Lung (tissue), 12 donors: ENCODE results near the gene KIAA1755. TPM values are rescaled to one million over a fixed set of nuclear protein-coding genes. Genes with fewer than 3 reads are reported as not detected.

ENCODE experiments used
- ATAC-seq: fragments of 200-7000 bp; cut with Tn5 transposase; one replicate; pipeline ENCODE4 v1.9.1; 2020; ENCODE audit warnings: moderate number of reproducible peaks; ENCODE audit not compliant: insufficient read depth, low FRiP score
- DNase-seq, 3 donors: peaks; one replicate each; pipeline ENCODE4 v3.0.0-alpha.2; 2013 to 2017
- H3K27ac ChIP-seq, 2 donors: one replicate each; pipeline ENCODE4 v1.5.1; 2013; ENCODE audit warnings: mild to moderate bottlenecking in 2 of 2, moderate library complexity in 2 of 2, control low read depth in 1 of 2, inconsistent platforms in 1 of 2, low read depth in 1 of 2, low read length in 1 of 2
- H3K27me3 ChIP-seq, 3 donors: one replicate each; pipeline ENCODE4 v1.5.1; 2013; ENCODE audit warnings: low read length in 2 of 3; ENCODE audit not compliant: control insufficient read depth in 3 of 3, insufficient read depth in 3 of 3
- H3K36me3 ChIP-seq, 4 donors: one replicate each; pipeline ENCODE4 v1.5.1; 2013; ENCODE audit warnings: low read length in 4 of 4, mild to moderate bottlenecking in 1 of 4, moderate library complexity in 1 of 4; ENCODE audit not compliant: control insufficient read depth in 4 of 4, insufficient read depth in 4 of 4
- H3K4me1 ChIP-seq, 5 donors: one replicate each; pipeline ENCODE4 v1.5.1; 2013; ENCODE audit warnings: low read length in 5 of 5, mild to moderate bottlenecking in 2 of 5, moderate library complexity in 1 of 5; ENCODE audit not compliant: control insufficient read depth in 5 of 5, insufficient read depth in 5 of 5
- H3K4me3 ChIP-seq: one replicate; pipeline ENCODE4 v1.5.1; 2013; ENCODE audit warnings: mild to moderate bottlenecking, control low read depth, moderate library complexity
- H3K9ac ChIP-seq, 2 donors: one replicate each; pipeline ENCODE4 v1.5.1; 2013; ENCODE audit warnings: low read length in 2 of 2, control low read depth in 1 of 2; ENCODE audit not compliant: insufficient read depth in 1 of 2
- H3K9me3 ChIP-seq, 4 donors: one replicate each; pipeline ENCODE4 v1.5.1; 2013; ENCODE audit warnings: low read length in 3 of 4, mild to moderate bottlenecking in 1 of 4, moderate library complexity in 1 of 4; ENCODE audit not compliant: control insufficient read depth in 4 of 4, insufficient read depth in 3 of 4
- WGBS, 2 donors: extraction: QIAGEN DNeasy Blood & Tissue Kit; methylation state at CpG; one replicate each; pipeline ENCODE4 v1.1.7; 2013; 5-methylcytosine and 5-hydroxymethylcytosine counted together
- polyA plus RNA-seq, 2 donors: library from polyadenylated mRNA; stranded (reverse); fragments of 200-250 nt; gene quantifications; one replicate each; pipeline ENCODE4 v1.2.1, GENCODE V29; 2013
- total RNA-seq, 2 donors: library from RNA; depleted of rRNA in 1 of 2; stranded (reverse); fragments of >200 nt in 1 of 2; gene quantifications; one replicate each; pipeline ENCODE4 v1.2.1, GENCODE V29; 2014 to 2021
- TF ChIP-seq, protein P1 (sequence below): IDR thresholded peaks from 2 replicates; pipeline ENCODE4 v1.5.1; 2012; ENCODE audit warnings: mild to moderate bottlenecking; ENCODE audit errors: control extremely low read depth, extremely low read depth
- donor health status: control.
- donor health status: control.
- donor health status: Bipolar disorder and iron deficiency.
- donor health status: healthy.
- donor health status: DM: yes; HTN: yes; CAD: no.

Gene KIAA1755
- total and polyA plus RNA-seq, 4 donors = 0.33 to 2.0 (median 1.3) TPM

GRCh38 chr20:38217791-38218565 is 42.6 kb downstream of the KIAA1755 start:
- 72 to 76% methylated on average over 15 of the region's 15 CpGs for WGBS, 2 donors
- peaks cover 0 to 6% (median 0%) of the 10 kb centered on the region in 5 donors for H3K4me1 ChIP-seq
- TF ChIP-seq, protein P1, sequence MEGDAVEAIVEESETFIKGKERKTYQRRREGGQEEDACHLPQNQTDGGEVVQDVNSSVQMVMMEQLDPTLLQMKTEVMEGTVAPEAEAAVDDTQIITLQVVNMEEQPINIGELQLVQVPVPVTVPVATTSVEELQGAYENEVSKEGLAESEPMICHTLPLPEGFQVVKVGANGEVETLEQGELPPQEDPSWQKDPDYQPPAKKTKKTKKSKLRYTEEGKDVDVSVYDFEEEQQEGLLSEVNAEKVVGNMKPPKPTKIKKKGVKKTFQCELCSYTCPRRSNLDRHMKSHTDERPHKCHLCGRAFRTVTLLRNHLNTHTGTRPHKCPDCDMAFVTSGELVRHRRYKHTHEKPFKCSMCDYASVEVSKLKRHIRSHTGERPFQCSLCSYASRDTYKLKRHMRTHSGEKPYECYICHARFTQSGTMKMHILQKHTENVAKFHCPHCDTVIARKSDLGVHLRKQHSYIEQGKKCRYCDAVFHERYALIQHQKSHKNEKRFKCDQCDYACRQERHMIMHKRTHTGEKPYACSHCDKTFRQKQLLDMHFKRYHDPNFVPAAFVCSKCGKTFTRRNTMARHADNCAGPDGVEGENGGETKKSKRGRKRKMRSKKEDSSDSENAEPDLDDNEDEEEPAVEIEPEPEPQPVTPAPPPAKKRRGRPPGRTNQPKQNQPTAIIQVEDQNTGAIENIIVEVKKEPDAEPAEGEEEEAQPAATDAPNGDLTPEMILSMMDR = no peak
- H3K4me3 ChIP-seq = no peak overlapping the region
- no peaks in the 10 kb centered on the region for H3K27me3 ChIP-seq
- peak in 1 of 3 donors; percentile 25 for DNase-seq
- H3K9me3 ChIP-seq = no peaks in the 10 kb centered on the region
- H3K9ac ChIP-seq = no peak overlapping the region
- ATAC-seq = no peak
- H3K36me3 ChIP-seq = no peaks in the 10 kb centered on the region
- H3K27ac ChIP-seq = peak overlapping the region; percentile 7

GRCh38 chr20:38216746-38217595 is 43.6 kb downstream of the KIAA1755 start:
- DNase-seq = no peak
- WGBS, 2 donors = 84 to 86% methylated on average over 23 to 24 of the region's 24 CpGs

GRCh38 chr20:38216201-38216600 is 44.3 kb downstream of the KIAA1755 start:
- TF ChIP-seq, protein P1 = no peak
- ATAC-seq = no peak
- Histone ChIP-seq H3K36me3 (no peaks in the 10 kb centered on the region), H3K4me1 (peaks cover 0 to 10% (median 0%) of the 10 kb centered on the region in 5 donors), H3K4me3 (no peak overlapping the region), H3K9ac (no peak overlapping the region), H3K9me3 (no peaks in the 10 kb centered on the region), H3K27ac (no peak overlapping the region), H3K27me3 (no peaks in the 10 kb centered on the region)
- 84 to 85% methylated on average over 6 of the region's 6 CpGs for WGBS, 2 donors
- DNase-seq = no peak

More at GRCh38 chr20:38216746-38217595, 43.6 kb downstream of the KIAA1755 start:
- Histone ChIP-seq H3K9ac (no peak overlapping the region), H3K27ac (no peak overlapping the region), H3K9me3 (no peaks in the 10 kb centered on the region), H3K27me3 (no peaks in the 10 kb centered on the region), H3K4me3 (no peak overlapping the region), H3K4me1 (peaks cover 0 to 8% (median 0%) of the 10 kb centered on the region in 5 donors), H3K36me3 (no peaks in the 10 kb centered on the region)
- TF ChIP-seq, protein P1 = no peak
- ATAC-seq = no peak
